ENCODE data around the gene FNDC7.
"Not testable (repeated sequence)": the region's sequence is repeated elsewhere in the genome, so short reads cannot be mapped to it uniquely, and the experiment has no call there.

The FNDC7 gene
- 0.62 to 0.81 reads per million in 2 donors for total RNA-seq

- no peak for DNase-seq
Observed at GRCh38 chr1:108712606-108713150, at the start of gene FNDC7. FNDC7 (plus strand) TSS chr1:108712908; CDS start chr1:108712934, 26 bp downstream.

- DNase-seq, result no peak
Observed at GRCh38 chr1:108663074-108663473, 49.6 kb upstream of the FNDC7 start.

GRCh38 chr1:108664481-108664880, 48.2 kb upstream of the FNDC7 start:
- DNase-seq, result no peak

GRCh38 chr1:108665067-108665466, 47.6 kb upstream of the FNDC7 start:
- no peak for DNase-seq

- no peak for DNase-seq
Observed at GRCh38 chr1:108665771-108666170, 46.9 kb upstream of the FNDC7 start.

GRCh38 chr1:108667422-108667821, 45.3 kb upstream of the FNDC7 start:
- not testable (repeated sequence) for DNase-seq

- no peak for DNase-seq
Observed at GRCh38 chr1:108668777-108669176, 43.9 kb upstream of the FNDC7 start.

- peak in 1 of 5 experiments; percentile 25 for DNase-seq
Observed at GRCh38 chr1:108669679-108670078, 43.0 kb upstream of the FNDC7 start.

- no peak for DNase-seq
Observed at GRCh38 chr1:108670131-108670773, 42.5 kb upstream of the FNDC7 start.

GRCh38 chr1:108671143-108671542, 41.6 kb upstream of the FNDC7 start:
- DNase-seq, result peak in 1 of 5 experiments; percentile 52

GRCh38 chr1:108678706-108679105, 34.0 kb upstream of the FNDC7 start:
- no peak for DNase-seq

GRCh38 chr1:108679586-108680213, 33.0 kb upstream of the FNDC7 start:
- DNase-seq, result peak in 1 of 5 experiments; percentile 31

GRCh38 chr1:108681701-108682100, 31.0 kb upstream of the FNDC7 start:
- DNase-seq, result not testable (repeated sequence)

- no peak for DNase-seq
Observed at GRCh38 chr1:108685529-108685928, 27.2 kb upstream of the FNDC7 start.

GRCh38 chr1:108686614-108687313, 25.9 kb upstream of the FNDC7 start:
- DNase-seq, result no peak

- no peak for DNase-seq
Observed at GRCh38 chr1:108691128-108691941, 21.4 kb upstream of the FNDC7 start.

- DNase-seq, result peak; percentile 87 to 97 (median 92)
Observed at GRCh38 chr1:108691942-108692723, 20.6 kb upstream of the FNDC7 start, which contains the start of gene PRPF38B. PRPF38B (plus strand) TSS chr1:108692310; CDS start chr1:108692592, 282 bp downstream.

GRCh38 chr1:108692724-108693655, 19.7 kb upstream of the FNDC7 start:
- DNase-seq, result peak in 4 of 5 experiments; percentile 43 to 95 (median 84)

GRCh38 chr1:108695535-108695934, 17.2 kb upstream of the FNDC7 start:
- no peak for DNase-seq

Data from T-helper 2 cell (primary cell).